Measurements from ENCODE around the gene PAX8. TPM values are rescaled to one million over a fixed set of nuclear protein-coding genes. Genes with fewer than 3 reads are reported as not detected.

PAX8 gene
- total RNA-seq, 4 donors from 2014 or later, result 0.58 to 2.1 (median 1.1) TPM

DNA sequence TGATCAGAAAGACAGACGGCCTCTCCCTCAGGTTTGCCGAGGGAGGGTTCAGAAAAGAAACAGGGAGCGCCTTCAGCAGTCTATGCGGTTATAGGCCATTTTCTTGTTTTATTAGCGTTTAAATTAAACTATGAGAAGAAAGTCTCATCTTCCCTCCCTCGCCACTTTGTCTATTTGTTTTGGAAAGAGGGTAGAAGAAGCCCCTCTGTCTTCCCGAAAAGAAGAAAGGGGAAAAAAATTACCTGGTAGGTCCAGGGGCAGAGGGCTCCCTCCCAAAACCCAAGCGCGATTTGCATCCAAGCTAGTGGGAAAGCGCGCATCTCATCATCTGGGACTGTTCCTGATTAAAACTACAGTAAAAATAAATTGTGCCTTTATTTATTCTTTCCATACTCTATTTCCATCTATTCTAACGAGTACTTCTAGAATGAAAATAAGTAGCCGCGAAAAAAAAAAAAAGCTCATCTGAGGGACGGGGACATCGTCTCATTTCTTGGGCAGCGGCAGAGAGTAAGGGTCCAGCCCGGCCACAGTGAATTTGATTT lies 2.4 kb downstream of the PAX8 start:
- no peaks in the 10 kb centered on the region for H3K9me3 ChIP-seq
- WGBS, result 41% methylated on average over 18 of the region's 18 CpGs

DNA sequence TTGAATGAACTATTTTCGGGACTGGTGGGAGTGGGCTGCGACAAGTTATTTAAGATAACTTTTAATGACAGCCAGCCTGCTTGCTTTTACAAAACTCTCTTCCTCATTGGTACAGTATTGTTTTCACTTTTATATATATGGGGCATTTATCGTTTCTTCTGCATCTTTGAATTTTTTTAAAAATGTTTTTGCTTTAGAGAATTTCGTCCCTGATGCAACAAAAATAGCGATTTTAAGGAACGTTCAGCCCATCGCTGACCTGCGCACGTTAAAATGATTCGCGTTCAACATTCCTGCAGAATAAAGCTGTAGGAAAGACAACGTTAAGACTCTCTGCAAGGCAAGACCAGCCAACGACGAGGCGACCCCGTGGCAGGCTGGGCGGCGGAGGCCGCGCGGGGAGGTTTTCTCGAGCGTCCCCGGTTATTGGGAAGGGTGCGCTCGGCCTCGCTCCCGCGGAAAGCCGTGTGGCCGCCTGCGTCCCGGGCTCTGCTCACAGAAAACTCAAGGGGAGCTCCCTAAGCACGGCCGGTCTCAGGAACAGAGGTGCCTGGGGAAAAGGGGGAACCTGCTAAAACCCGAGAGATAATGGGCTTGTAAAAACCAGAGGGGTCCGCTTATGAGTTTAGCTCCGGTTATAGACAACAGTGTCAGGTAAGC lies 3.0 kb downstream of the PAX8 start:
- intact Hi-C loops (cut with DNase I), result no loop called here
- TF ChIP-seq POLR2AphosphoS5 (IDR thresholded peaks at IDR 0.05), result no peak
- TF ChIP-seq CTCF (IDR thresholded peaks at IDR 0.05), result no peak
- no peak for TF ChIP-seq POLR2A (IDR thresholded peaks at IDR 0.05; ENCODE audit: low read depth)
- no peak for TF ChIP-seq EP300 (IDR thresholded peaks at IDR 0.05)
- peaks cover 14 to 29% (median 22%) of the 10 kb centered on the region in 4 donors for H3K4me1 ChIP-seq
- peaks cover 0 to 3% (median 0%) of the 10 kb centered on the region in 4 donors for H3K36me3 ChIP-seq
- peaks cover 0 to 80% (median 22%) of the 10 kb centered on the region in 4 donors for H3K27me3 ChIP-seq
- no peak overlapping the region for H3K4me3 ChIP-seq
- DNase-seq (ENCODE audit: extremely low spot score), result no peak
- no peak overlapping the region for H3K27ac ChIP-seq (replicated peaks in 1 of 4)
- no peaks in the 10 kb centered on the region for H3K9me3 ChIP-seq
- WGBS, result 21% methylated on average over 38 of the region's 38 CpGs

More for the DNA sequence above, 2.4 kb downstream of the PAX8 start:
- intact Hi-C loops (cut with DNase I), result no loop called here
- no peak overlapping the region for H3K4me3 ChIP-seq
- no peak overlapping the region for H3K27ac ChIP-seq (replicated peaks in 1 of 4)
- H3K27me3 ChIP-seq, result peaks cover 0 to 74% (median 20%) of the 10 kb centered on the region in 4 donors
- no peak for TF ChIP-seq POLR2AphosphoS5 (IDR thresholded peaks at IDR 0.05)
- no peak for TF ChIP-seq EP300 (IDR thresholded peaks at IDR 0.05)
- no peak for TF ChIP-seq CTCF (IDR thresholded peaks at IDR 0.05)
- no peak for TF ChIP-seq POLR2A (IDR thresholded peaks at IDR 0.05; ENCODE audit: low read depth)
- DNase-seq (ENCODE audit: extremely low spot score), result no peak
- H3K36me3 ChIP-seq, result peaks cover 0 to 3% (median 0%) of the 10 kb centered on the region in 4 donors
- H3K4me1 ChIP-seq, result peaks cover 14 to 29% (median 22%) of the 10 kb centered on the region in 4 donors

DNA sequence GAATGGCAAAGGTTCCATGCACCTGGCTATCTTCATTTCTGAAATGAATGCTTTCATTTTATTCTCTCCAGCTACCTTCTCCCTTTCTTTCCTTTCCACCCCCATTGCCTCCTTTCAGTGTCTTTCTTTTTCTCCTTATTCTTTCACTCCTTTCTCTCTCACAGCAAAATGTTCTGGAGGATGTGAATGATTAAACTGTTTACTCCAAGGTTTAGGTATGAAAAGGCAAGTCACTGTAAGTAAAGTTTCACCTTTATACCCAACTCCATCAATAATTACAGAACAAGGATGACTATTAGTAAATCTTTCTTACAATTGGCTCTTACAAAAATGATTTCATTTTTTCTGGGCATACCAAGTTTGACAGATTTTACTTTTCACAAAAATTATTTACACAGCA lies 4.3 kb downstream of the PAX8 start:
- Histone ChIP-seq H3K27ac (replicated peaks in 1 of 4) (no peak overlapping the region), H3K9me3 (no peaks in the 10 kb centered on the region), H3K27me3 (peaks cover 0 to 80% (median 22%) of the 10 kb centered on the region in 4 donors), H3K36me3 (peaks cover 0 to 3% (median 0%) of the 10 kb centered on the region in 4 donors), H3K4me3 (no peak overlapping the region), H3K4me1 (peaks cover 14 to 29% (median 22%) of the 10 kb centered on the region in 4 donors)
- no peak for TF ChIP-seq POLR2A (IDR thresholded peaks at IDR 0.05; ENCODE audit: low read depth)
- no peak for TF ChIP-seq CTCF (IDR thresholded peaks at IDR 0.05)
- no peak for TF ChIP-seq POLR2AphosphoS5 (IDR thresholded peaks at IDR 0.05)
- TF ChIP-seq EP300 (IDR thresholded peaks at IDR 0.05), result no peak
- no peak for DNase-seq (ENCODE audit: extremely low spot score)
- intact Hi-C loops (cut with DNase I), result no loop called here

GRCh38 chr2:113273981-113274380 lies 4.7 kb downstream of the PAX8 start:
- TF ChIP-seq POLR2A (IDR thresholded peaks at IDR 0.05; ENCODE audit: low read depth) (no peak), CTCF (IDR thresholded peaks at IDR 0.05) (no peak), EP300 (IDR thresholded peaks at IDR 0.05) (no peak), POLR2AphosphoS5 (IDR thresholded peaks at IDR 0.05) (no peak)
- no peak overlapping the region for H3K27ac ChIP-seq (replicated peaks in 1 of 4)
- peaks cover 0 to 80% (median 22%) of the 10 kb centered on the region in 4 donors for H3K27me3 ChIP-seq
- no peak for DNase-seq (ENCODE audit: extremely low spot score)
- H3K9me3 ChIP-seq, result no peaks in the 10 kb centered on the region
- H3K4me1 ChIP-seq, result peaks cover 14 to 29% (median 22%) of the 10 kb centered on the region in 4 donors
- intact Hi-C loops (cut with DNase I), result no loop called here
- peaks cover 0 to 3% (median 0%) of the 10 kb centered on the region in 4 donors for H3K36me3 ChIP-seq
- H3K4me3 ChIP-seq, result no peak overlapping the region
- 57% methylated on average over 9 of the region's 9 CpGs for WGBS
